ENCODE measurements around the gene IRAK1.

GRCh38 chrX:154004315-154004714 is 15.4 kb downstream of the IRAK1 start:
- TF ChIP-seq CREB5 (CRISPR knock-in tag; IDR thresholded peaks at IDR 0.05; ENCODE audit: low read depth) (no peak), ZNF70 (CRISPR knock-in tag; IDR thresholded peaks at IDR 0.05) (no peak), PATZ1 (CRISPR knock-in tag; IDR thresholded peaks at IDR 0.05; ENCODE audit: borderline replicate concordance) (no peak)

Data from SK-N-SH treated with all-trans-retinoic acid at 6 μM for 48 hours (cell line).